Kidney epithelial cell (primary cell): ENCODE data around the gene RBM4B. TPM values are rescaled to one million over a fixed set of nuclear protein-coding genes. Genes with fewer than 3 reads are reported as not detected.

ENCODE experiments used
- DNase-seq: peaks from one replicate; pipeline ENCODE4 v3.0.0-alpha.2; 2010; ENCODE audit warnings: low read depth
- H3K27me3 ChIP-seq: 2 replicates; pipeline ENCODE4 v1.6.0; 2011; ENCODE audit warnings: low read length; ENCODE audit not compliant: control insufficient read depth, insufficient read depth
- H3K36me3 ChIP-seq: 2 replicates; pipeline ENCODE4 v1.5.1; 2011; ENCODE audit warnings: low read length; ENCODE audit not compliant: control insufficient read depth, insufficient read depth
- H3K4me3 ChIP-seq: 2 replicates; pipeline ENCODE4 v1.5.1; 2011; ENCODE audit warnings: low read depth, mild to moderate bottlenecking, control low read depth, low read length
- total RNA-seq: library from RNA; depleted of rRNA; stranded (reverse); fragments of >200 nt; gene quantifications from 2 replicates; pipeline ENCODE4 v1.2.3, GENCODE V29; 2015
- TF ChIP-seq, protein P1 (sequence below): IDR thresholded peaks from 2 replicates; pipeline ENCODE4 v1.5.1; 2011; ENCODE audit warnings: mild to moderate bottlenecking, moderate library complexity, low read length, control low read depth, inconsistent platforms; ENCODE audit not compliant: insufficient read depth, poor library complexity, severe bottlenecking

RBM4B gene
- total RNA-seq, 1 donor from 2014 or later, result 17.4 TPM

- DNase-seq, result no peak
- H3K27me3 ChIP-seq, result no peaks in the 10 kb centered on the region
- TF ChIP-seq, protein P1, sequence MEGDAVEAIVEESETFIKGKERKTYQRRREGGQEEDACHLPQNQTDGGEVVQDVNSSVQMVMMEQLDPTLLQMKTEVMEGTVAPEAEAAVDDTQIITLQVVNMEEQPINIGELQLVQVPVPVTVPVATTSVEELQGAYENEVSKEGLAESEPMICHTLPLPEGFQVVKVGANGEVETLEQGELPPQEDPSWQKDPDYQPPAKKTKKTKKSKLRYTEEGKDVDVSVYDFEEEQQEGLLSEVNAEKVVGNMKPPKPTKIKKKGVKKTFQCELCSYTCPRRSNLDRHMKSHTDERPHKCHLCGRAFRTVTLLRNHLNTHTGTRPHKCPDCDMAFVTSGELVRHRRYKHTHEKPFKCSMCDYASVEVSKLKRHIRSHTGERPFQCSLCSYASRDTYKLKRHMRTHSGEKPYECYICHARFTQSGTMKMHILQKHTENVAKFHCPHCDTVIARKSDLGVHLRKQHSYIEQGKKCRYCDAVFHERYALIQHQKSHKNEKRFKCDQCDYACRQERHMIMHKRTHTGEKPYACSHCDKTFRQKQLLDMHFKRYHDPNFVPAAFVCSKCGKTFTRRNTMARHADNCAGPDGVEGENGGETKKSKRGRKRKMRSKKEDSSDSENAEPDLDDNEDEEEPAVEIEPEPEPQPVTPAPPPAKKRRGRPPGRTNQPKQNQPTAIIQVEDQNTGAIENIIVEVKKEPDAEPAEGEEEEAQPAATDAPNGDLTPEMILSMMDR, result no peak
- no peak overlapping the region for H3K4me3 ChIP-seq
- peaks cover 3% of the 10 kb centered on the region for H3K36me3 ChIP-seq
Measured at GRCh38 chr11:66686801-66687750, 9.4 kb upstream of the RBM4B start.

- DNase-seq, result no peak
- TF ChIP-seq, protein P1, result no peak
- Histone ChIP-seq H3K36me3 (peaks cover 2% of the 10 kb centered on the region), H3K4me3 (no peak overlapping the region), H3K27me3 (no peaks in the 10 kb centered on the region)
Measured at GRCh38 chr11:66686100-66686785, 8.6 kb upstream of the RBM4B start.

DNA sequence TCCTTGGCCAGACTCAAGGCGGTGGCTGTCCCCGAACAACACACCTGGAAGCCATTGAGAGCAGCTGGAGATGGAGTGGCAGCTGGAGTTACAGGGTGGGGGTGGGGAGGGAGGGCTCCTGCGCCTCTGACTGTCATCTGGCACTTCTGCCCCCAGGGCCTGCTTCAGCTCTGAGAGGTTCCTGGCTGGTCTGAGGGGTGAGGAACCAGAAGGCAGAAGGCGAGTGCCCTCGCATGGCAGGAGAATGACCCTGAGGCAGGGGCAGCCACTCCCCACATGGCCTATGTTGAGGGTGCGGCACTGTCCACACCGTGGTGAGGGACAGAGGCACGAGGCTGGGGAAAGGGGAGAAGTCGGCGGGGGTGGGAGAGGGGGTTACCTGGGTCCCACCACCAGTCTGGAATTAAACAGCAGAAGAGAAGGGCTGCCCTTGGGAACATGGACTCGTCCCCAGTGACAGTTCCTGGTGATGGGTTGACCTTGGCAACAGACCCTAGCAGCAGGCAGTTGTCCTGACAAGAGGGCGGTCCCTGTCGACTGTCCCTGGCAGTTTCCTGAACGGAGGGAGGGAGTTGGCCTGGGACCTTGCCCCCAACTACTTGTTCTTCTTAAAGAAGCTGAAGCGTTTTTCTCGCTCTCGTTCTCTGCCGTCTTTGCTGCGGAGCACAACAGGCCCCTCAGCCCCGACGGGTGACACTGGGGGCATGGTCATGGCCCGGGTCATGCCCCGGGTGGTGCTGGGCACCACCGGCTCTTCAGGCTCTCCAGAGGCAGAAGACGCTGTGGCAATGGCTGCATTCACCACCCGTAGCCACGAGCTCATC, 7.8 kb upstream of the RBM4B start:
- TF ChIP-seq, protein P1, result no peak

GRCh38 chr11:66684635-66685034, 6.9 kb upstream of the RBM4B start:
- TF ChIP-seq, protein P1, result no peak
- peaks cover 1% of the 10 kb centered on the region for H3K36me3 ChIP-seq
- no peak for DNase-seq
- H3K27me3 ChIP-seq, result no peaks in the 10 kb centered on the region
- no peak overlapping the region for H3K4me3 ChIP-seq

More for the DNA sequence above, 7.8 kb upstream of the RBM4B start:
- DNase-seq, result no peak
- H3K27me3 ChIP-seq, result no peaks in the 10 kb centered on the region
- H3K36me3 ChIP-seq, result peaks cover 2% of the 10 kb centered on the region
- no peak overlapping the region for H3K4me3 ChIP-seq

DNA sequence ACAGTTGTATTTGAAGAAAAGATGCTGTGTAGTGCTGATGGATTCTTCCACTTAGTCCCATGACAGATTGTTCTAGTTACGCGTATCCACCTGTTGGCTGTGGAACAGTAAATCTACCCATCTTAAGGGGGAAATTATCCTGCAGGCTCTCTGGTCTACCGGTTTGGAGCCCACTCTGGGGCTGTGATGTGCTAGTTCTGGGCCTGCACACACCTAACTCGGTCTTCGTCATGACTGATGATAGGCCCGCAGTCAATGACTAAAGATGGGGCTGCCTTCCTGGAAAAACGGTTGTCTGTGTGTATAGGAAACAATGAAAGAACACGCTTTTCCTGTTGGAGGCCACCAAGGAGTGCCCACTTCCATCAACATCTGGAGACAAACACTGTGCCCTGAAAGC, 6.2 kb upstream of the RBM4B start:
- Histone ChIP-seq H3K27me3 (no peaks in the 10 kb centered on the region), H3K36me3 (peaks cover 1% of the 10 kb centered on the region), H3K4me3 (no peak overlapping the region)
- DNase-seq, result no peak
- TF ChIP-seq, protein P1, result no peak
